GM21786 (cell line): Measurements from ENCODE around the gene CCDC144A.
"Not testable (repeated sequence)": the region's sequence is repeated elsewhere in the genome, so short reads cannot be mapped to it uniquely, and the experiment has no call there.

Experiments
- ATAC-seq: cut with Tn5 transposase; IDR thresholded peaks from one replicate; pipeline ENCODE4 v1.9.1; 2021; ENCODE audit not compliant: unreplicated experiment

The CCDC144A gene

GRCh38 chr17:16817201-16817600 lies 127.2 kb downstream of the CCDC144A start:
- no peak for ATAC-seq

GRCh38 chr17:16817940-16818339 lies 127.9 kb downstream of the CCDC144A start:
- ATAC-seq: not testable (repeated sequence)

GRCh38 chr17:16818340-16818739 lies 128.3 kb downstream of the CCDC144A start:
- ATAC-seq: no peak

GRCh38 chr17:16818821-16819683 lies 129.0 kb downstream of the CCDC144A start:
- no peak for ATAC-seq

GRCh38 chr17:16820161-16820877 lies 130.3 kb downstream of the CCDC144A start:
- no peak for ATAC-seq

GRCh38 chr17:16820979-16821543 lies 131.0 kb downstream of the CCDC144A start:
- ATAC-seq: no peak

GRCh38 chr17:16822133-16822532 lies 132.1 kb downstream of the CCDC144A start:
- ATAC-seq: not testable (repeated sequence)

GRCh38 chr17:16823768-16824406 lies 133.8 kb downstream of the CCDC144A start:
- not testable (repeated sequence) for ATAC-seq
